Fibroblast of lung (primary cell): Measurements from ENCODE around the gene CWC15. TPM values are rescaled to one million over a fixed set of nuclear protein-coding genes. Genes with fewer than 3 reads are reported as not detected.
"Not testable (repeated sequence)": the region's sequence is repeated elsewhere in the genome, so short reads cannot be mapped to it uniquely, and the experiment has no call there.

ENCODE experiments used
- DNase-seq, 2 donors: peaks; one replicate each; pipeline versions ENCODE4 v3.0.0 to v3.0.0-alpha.2; 2010; ENCODE audit warnings: low read depth in 2 of 2
- H2AFZ ChIP-seq: 2 replicates; pipeline ENCODE4 v1.5.1; 2012; ENCODE audit warnings: low read length, control low read depth, inconsistent platforms
- H3K27ac ChIP-seq: 2 replicates; pipeline ENCODE4 v1.5.1; 2011; ENCODE audit warnings: low read length, control low read depth; ENCODE audit not compliant: insufficient read depth
- H3K27me3 ChIP-seq: 2 replicates; pipeline ENCODE4 v1.5.1; 2011; ENCODE audit warnings: mild to moderate bottlenecking, low read length; ENCODE audit not compliant: control insufficient read depth, insufficient read depth
- H3K36me3 ChIP-seq: 2 replicates; pipeline ENCODE4 v1.5.1; 2011; ENCODE audit warnings: low read length; ENCODE audit not compliant: control insufficient read depth, insufficient read depth
- H3K4me1 ChIP-seq: 2 replicates; pipeline ENCODE4 v1.5.1; 2011; ENCODE audit warnings: low read length; ENCODE audit not compliant: control insufficient read depth, insufficient read depth; ENCODE audit errors: extremely low read depth
- H3K4me2 ChIP-seq: 2 replicates; pipeline ENCODE4 v1.5.1; 2011; ENCODE audit warnings: low read length, control low read depth; ENCODE audit not compliant: insufficient read depth; ENCODE audit errors: extremely low read depth
- H3K4me3 ChIP-seq, 4 experiments: fragments of 200-600 bp in 1 of 4; sonication (generic) in 1 of 4; replicated peaks in 1 of 4; 2 replicates each; pipeline ENCODE4 v1.5.1; 2011 to 2016; ENCODE audit warnings: low read length in 4 of 4, low read depth in 3 of 4, mild to moderate bottlenecking in 3 of 4, control low read depth in 2 of 4, inconsistent platforms in 1 of 4, mixed read lengths in 1 of 4; ENCODE audit not compliant: insufficient read depth in 1 of 4; ENCODE audit errors: control extremely low read depth in 1 of 4
- H3K79me2 ChIP-seq: 2 replicates; pipeline ENCODE4 v1.5.1; 2012; ENCODE audit warnings: mild to moderate bottlenecking, low read length, inconsistent platforms; ENCODE audit not compliant: control insufficient read depth, insufficient read depth
- H3K9ac ChIP-seq: 2 replicates; pipeline ENCODE4 v1.5.1; 2011; ENCODE audit warnings: mild to moderate bottlenecking, low read length, control low read depth; ENCODE audit not compliant: insufficient read depth
- H3K9me3 ChIP-seq: 2 replicates; pipeline ENCODE4 v1.5.1; 2012; ENCODE audit warnings: low read depth, low read length; ENCODE audit not compliant: control insufficient read depth, insufficient read depth
- H4K20me1 ChIP-seq: 2 replicates; pipeline ENCODE4 v1.5.1; 2011; ENCODE audit warnings: low read length; ENCODE audit not compliant: control insufficient read depth, insufficient read depth; ENCODE audit errors: extremely low read depth
- EZH2 ChIP-seq: IDR thresholded peaks from 2 replicates; pipeline ENCODE4 v1.5.1; 2012; ENCODE audit warnings: low read length, control low read depth, mild to moderate bottlenecking; ENCODE audit errors: missing control alignments
- polyA plus RNA-seq, 2 donors: library from polyadenylated mRNA; depleted of rRNA in 1 of 2; stranded (reverse) in 1 of 2; unstranded in 1 of 2; fragments of >200 nt; gene quantifications; 2 replicates each; pipeline ENCODE4 v1.2.1, GENCODE V29; 2011 to 2012; ENCODE audit warnings: missing spikeins in 1 of 2
- total RNA-seq: library from RNA; depleted of rRNA; stranded (reverse); fragments of >200 nt; gene quantifications from 2 replicates; pipeline ENCODE4 v1.2.1, GENCODE V29; 2014
- TF ChIP-seq, protein P1 (sequence below), 2 donors: IDR thresholded peaks in 1 of 2; conservative IDR thresholded peaks in 1 of 2; 1 replicate in 1 of 2; 2 replicates in 1 of 2; pipeline ENCODE4 v1.5.1; 2011 to 2012; ENCODE audit warnings: low read length in 2 of 2, control low read depth in 1 of 2, inconsistent platforms in 1 of 2, low read depth in 1 of 2, mild to moderate bottlenecking in 1 of 2

CWC15 gene
- total and polyA plus RNA-seq, 2 donors (not counting 1 experiment from before 2014, with no cell fraction given): 42.1 to 51.4 TPM

DNA sequence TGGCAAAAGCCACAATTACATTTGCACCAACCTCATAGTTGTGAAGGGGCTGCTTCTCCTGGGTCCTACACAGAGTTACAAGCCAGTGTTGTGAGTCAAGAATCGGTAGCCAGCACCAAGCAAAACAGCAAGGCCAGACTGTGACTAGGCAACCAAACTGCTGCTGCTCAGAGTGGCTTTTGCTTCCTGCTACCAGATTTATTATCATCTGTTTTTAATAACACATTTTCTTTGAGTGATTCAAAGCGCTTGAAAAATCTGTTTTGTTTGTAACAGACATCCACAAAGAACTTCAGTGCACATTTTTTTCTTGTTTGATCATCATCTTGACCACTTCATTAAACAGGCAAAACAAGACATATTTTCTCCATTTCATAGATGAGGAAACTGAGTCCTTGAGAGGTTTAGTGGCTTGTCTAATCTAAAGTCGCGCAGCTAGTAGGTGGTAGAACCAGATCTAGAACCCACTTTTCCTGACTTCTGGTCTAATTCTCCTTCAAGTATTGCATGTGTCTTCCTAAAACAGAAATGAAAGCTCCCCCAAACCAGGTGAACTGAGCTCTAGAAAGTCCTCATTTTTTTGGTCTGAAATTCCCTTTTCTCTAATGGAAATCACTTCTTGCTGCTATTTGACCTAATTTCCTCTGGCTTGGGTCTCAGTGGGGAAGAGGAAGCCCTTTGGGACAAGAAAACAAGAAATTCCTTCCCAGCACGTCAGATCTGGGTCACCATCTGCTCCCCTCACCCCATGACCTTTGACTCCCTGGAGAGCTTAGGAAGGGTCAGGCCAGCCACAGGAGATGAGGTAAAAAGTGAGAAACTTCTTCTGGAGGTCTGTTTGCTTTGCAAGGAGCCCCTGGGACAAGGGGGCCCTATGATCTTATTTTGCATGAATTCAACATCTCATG is 39.9 kb downstream of the CWC15 start:
- peak overlapping the region; percentile 1 for H3K9ac ChIP-seq
- H3K79me2 ChIP-seq: no peaks in the 10 kb centered on the region
- H3K4me1 ChIP-seq: peaks cover 18% of the 10 kb centered on the region
- H3K4me3 ChIP-seq: no peak overlapping the region
- peak; percentile 92 to 98 for DNase-seq
- H3K36me3 ChIP-seq: no peaks in the 10 kb centered on the region
- H2AFZ ChIP-seq: no peak overlapping the region
- no peaks in the 10 kb centered on the region for H4K20me1 ChIP-seq
- H3K27me3 ChIP-seq: no peaks in the 10 kb centered on the region
- H3K4me2 ChIP-seq: peak overlapping the region; percentile 15
- TF ChIP-seq, protein P1, sequence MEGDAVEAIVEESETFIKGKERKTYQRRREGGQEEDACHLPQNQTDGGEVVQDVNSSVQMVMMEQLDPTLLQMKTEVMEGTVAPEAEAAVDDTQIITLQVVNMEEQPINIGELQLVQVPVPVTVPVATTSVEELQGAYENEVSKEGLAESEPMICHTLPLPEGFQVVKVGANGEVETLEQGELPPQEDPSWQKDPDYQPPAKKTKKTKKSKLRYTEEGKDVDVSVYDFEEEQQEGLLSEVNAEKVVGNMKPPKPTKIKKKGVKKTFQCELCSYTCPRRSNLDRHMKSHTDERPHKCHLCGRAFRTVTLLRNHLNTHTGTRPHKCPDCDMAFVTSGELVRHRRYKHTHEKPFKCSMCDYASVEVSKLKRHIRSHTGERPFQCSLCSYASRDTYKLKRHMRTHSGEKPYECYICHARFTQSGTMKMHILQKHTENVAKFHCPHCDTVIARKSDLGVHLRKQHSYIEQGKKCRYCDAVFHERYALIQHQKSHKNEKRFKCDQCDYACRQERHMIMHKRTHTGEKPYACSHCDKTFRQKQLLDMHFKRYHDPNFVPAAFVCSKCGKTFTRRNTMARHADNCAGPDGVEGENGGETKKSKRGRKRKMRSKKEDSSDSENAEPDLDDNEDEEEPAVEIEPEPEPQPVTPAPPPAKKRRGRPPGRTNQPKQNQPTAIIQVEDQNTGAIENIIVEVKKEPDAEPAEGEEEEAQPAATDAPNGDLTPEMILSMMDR (conservative IDR thresholded peaks at IDR 0.05 in 1 of 2, IDR thresholded peaks at IDR 0.05 in 1 of 2; ENCODE audit: low read depth in 1 of 2, low read length in 2 of 2): no peak
- TF ChIP-seq EZH2: no peak
- H3K27ac ChIP-seq: peak overlapping the region; percentile 73
- H3K9me3 ChIP-seq: no peaks in the 10 kb centered on the region

DNA sequence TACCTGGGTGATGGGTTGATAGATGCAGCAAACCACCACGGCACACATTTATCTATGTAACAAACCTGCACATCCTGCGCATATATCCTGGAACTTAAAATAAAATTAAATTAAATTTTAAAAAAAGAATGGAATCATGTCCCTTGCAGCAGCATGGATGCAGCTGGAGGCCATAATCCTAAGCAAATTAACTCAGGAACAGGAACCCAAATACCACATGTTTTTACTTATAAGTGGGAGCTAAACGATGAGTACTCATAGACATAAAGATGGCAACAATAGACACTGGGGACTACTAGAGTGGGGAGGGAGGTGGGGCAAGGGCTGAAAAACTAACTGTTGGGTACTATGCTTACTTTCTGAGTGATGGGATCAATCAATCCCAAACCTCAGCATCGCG is 40.9 kb downstream of the CWC15 start:
- no peaks in the 10 kb centered on the region for H3K9me3 ChIP-seq
- no peak for DNase-seq
- H3K4me2 ChIP-seq: no peak overlapping the region
- H3K27ac ChIP-seq: peak overlapping the region; percentile 68
- no peaks in the 10 kb centered on the region for H3K36me3 ChIP-seq
- H3K9ac ChIP-seq: no peak overlapping the region
- no peaks in the 10 kb centered on the region for H4K20me1 ChIP-seq
- no peak overlapping the region for H2AFZ ChIP-seq
- H3K4me1 ChIP-seq: peaks cover 27% of the 10 kb centered on the region
- no peaks in the 10 kb centered on the region for H3K27me3 ChIP-seq
- H3K4me3 ChIP-seq: no peak overlapping the region
- TF ChIP-seq, protein P1 (conservative IDR thresholded peaks at IDR 0.05 in 1 of 2, IDR thresholded peaks at IDR 0.05 in 1 of 2; ENCODE audit: low read depth in 1 of 2, low read length in 2 of 2): no peak
- TF ChIP-seq EZH2: no peak
- H3K79me2 ChIP-seq: no peaks in the 10 kb centered on the region

DNA sequence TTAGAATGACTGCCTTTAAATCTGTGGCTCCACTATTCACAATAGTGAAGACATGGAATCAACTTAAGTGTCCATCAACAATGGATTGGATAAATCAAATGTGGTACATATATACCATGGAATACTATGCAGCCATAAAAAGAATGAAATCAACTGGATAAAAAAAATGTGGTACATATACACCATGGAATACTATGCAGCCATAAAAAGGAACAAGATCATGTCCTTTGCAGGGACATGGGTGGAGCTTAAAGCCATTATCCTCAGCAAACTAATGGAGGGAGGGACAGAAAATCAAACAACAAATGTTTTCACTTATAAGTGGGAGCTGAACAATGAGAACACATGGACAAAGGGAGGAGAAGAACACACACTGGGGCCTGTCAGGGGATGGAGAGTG is 41.3 kb downstream of the CWC15 start:
- DNase-seq, H4K20me1 ChIP-seq, H3K79me2 ChIP-seq, H3K9me3 ChIP-seq, H3K4me2 ChIP-seq, H3K36me3 ChIP-seq, H3K4me3 ChIP-seq, H3K27me3 ChIP-seq, H2AFZ ChIP-seq, H3K9ac ChIP-seq: not testable (repeated sequence)
- H3K27ac ChIP-seq: peak overlapping the region; percentile 68
- H3K4me1 ChIP-seq: peaks cover 31% of the 10 kb centered on the region
